ENCODE data around the gene NOVA1. TPM values are rescaled to one million over a fixed set of nuclear protein-coding genes. Genes with fewer than 3 reads are reported as not detected.

NOVA1 gene
- polyA plus RNA-seq, 1 donor (not counting 4 experiments of a cell fraction or from before 2014, with no cell fraction given), result not detected

DNA sequence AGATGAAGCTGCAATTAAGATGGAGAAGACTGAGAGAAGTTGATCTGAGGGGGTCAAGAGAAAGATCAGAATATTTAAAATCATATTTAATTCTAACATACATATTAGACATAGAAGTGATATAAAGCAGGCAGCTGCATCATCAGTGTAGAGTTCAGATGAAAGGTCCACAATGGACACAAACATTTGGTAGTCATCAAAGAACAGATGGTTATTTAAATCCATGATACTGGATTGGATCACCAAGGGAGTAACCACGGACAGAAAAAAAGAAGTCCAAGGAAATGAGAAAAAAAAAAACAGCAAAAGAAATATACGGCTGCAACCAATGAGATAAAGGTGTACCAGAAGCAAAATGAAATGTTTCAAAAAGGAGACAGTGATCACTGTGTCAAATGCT lies 20.1 kb downstream of the NOVA1 start:
- TF ChIP-seq, protein P1, sequence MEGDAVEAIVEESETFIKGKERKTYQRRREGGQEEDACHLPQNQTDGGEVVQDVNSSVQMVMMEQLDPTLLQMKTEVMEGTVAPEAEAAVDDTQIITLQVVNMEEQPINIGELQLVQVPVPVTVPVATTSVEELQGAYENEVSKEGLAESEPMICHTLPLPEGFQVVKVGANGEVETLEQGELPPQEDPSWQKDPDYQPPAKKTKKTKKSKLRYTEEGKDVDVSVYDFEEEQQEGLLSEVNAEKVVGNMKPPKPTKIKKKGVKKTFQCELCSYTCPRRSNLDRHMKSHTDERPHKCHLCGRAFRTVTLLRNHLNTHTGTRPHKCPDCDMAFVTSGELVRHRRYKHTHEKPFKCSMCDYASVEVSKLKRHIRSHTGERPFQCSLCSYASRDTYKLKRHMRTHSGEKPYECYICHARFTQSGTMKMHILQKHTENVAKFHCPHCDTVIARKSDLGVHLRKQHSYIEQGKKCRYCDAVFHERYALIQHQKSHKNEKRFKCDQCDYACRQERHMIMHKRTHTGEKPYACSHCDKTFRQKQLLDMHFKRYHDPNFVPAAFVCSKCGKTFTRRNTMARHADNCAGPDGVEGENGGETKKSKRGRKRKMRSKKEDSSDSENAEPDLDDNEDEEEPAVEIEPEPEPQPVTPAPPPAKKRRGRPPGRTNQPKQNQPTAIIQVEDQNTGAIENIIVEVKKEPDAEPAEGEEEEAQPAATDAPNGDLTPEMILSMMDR (optimal IDR thresholded peaks at IDR 0.05 in 1 of 3, IDR thresholded peaks at IDR 0.05 in 1 of 3, conservative IDR thresholded peaks at IDR 0.05 in 1 of 3; ENCODE audit: extremely low read depth in 1 of 3, insufficient read depth in 2 of 3, low read length in 3 of 3), result no peak
- TF ChIP-seq EZH2 (IDR thresholded peaks at IDR 0.05; ENCODE audit: low read length), result no peak
- no peak overlapping the region for H3K4me2 ChIP-seq (ENCODE audit: control insufficient read depth, extremely low read depth, insufficient read depth, low read depth, low read length)
- H3K9ac ChIP-seq (ENCODE audit: control insufficient read depth, extremely low read depth, insufficient read depth, low read length), result no peak overlapping the region
- no peak overlapping the region for H3K4me3 ChIP-seq (ENCODE audit: control insufficient read depth in 2 of 3, extremely low read depth in 1 of 3, insufficient read depth in 2 of 3, low read depth in 1 of 3, low read length in 3 of 3)
- no peaks in the 10 kb centered on the region for H3K27me3 ChIP-seq (ENCODE audit: control insufficient read depth, extremely low read depth, insufficient read depth, low read length)
- H3K9me3 ChIP-seq (ENCODE audit: control insufficient read depth, low read depth, low read length), result no peaks in the 10 kb centered on the region
- dilution Hi-C loops (cut with MboI; ENCODE audit: extremely low pct_ligation_motif_present, low sequenced_read_pairs), result no loop called here
- no peak overlapping the region for H2AFZ ChIP-seq (ENCODE audit: control insufficient read depth, low read length)
- H3K36me3 ChIP-seq (ENCODE audit: control insufficient read depth in 2 of 2, extremely low read depth in 1 of 2, insufficient read depth in 2 of 2, low read length in 2 of 2), result no peaks in the 10 kb centered on the region
- no peaks in the 10 kb centered on the region for H3K9me1 ChIP-seq (ENCODE audit: control insufficient read depth, extremely low read depth, insufficient read depth, low read length)
- no peaks in the 10 kb centered on the region for H3K4me1 ChIP-seq (ENCODE audit: control insufficient read depth, extremely low read depth, insufficient read depth, low read length)
- FAIRE-seq (no peak), DNase-seq (ENCODE audit: low read depth, low spot score) (no peak)
- no peaks in the 10 kb centered on the region for H4K20me1 ChIP-seq (ENCODE audit: control insufficient read depth, extremely low read depth, insufficient read depth, low read length)
- H3K79me2 ChIP-seq (ENCODE audit: control insufficient read depth, insufficient read depth, low read length), result no peaks in the 10 kb centered on the region
- no peak overlapping the region for H3K27ac ChIP-seq (ENCODE audit: control insufficient read depth, insufficient read depth, low read length)

DNA sequence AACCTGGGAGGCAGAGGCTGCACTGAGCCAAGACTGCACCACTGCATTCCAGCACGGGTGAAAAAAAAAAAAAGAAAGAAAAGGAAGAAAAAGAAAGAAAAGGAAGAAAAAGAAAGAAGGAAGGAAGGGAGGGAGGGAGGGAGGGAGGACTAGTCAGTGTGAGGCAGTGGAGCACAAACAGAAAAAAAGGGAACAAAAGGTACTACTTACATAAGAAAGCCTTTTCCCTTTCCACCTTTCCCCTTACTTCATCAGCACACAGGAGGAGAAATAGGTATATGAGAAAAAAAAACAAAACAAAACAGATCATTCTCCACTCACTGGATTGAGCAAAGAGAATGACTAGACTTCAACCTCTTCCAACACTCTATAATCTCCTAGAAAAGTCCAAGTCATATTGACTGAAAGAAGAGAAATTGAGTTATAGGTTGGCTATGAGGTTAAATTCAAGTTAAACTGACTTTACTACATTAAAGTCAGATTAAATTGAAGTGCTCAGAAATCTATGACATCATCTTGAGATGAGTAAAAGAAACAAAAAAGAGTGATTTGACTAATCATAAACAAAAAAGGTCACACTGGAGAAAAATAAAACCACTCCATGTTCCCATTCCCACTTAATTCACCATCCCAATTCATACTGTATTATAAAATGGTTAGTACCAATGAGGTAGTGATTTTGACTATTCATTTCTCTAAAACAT lies 43.6 kb downstream of the NOVA1 start:
- H3K4me2 ChIP-seq (ENCODE audit: control insufficient read depth, extremely low read depth, insufficient read depth, low read depth, low read length), result no peak overlapping the region
- H3K4me1 ChIP-seq (ENCODE audit: control insufficient read depth, extremely low read depth, insufficient read depth, low read length), result no peaks in the 10 kb centered on the region
- DNase-seq (ENCODE audit: low read depth, low spot score) (no peak), FAIRE-seq (no peak)
- H3K4me3 ChIP-seq (ENCODE audit: control insufficient read depth in 2 of 3, extremely low read depth in 1 of 3, insufficient read depth in 2 of 3, low read depth in 1 of 3, low read length in 3 of 3), result no peak overlapping the region
- no peak overlapping the region for H3K27ac ChIP-seq (ENCODE audit: control insufficient read depth, insufficient read depth, low read length)
- no peak for TF ChIP-seq EZH2 (IDR thresholded peaks at IDR 0.05; ENCODE audit: low read length)
- TF ChIP-seq, protein P1 (optimal IDR thresholded peaks at IDR 0.05 in 1 of 3, IDR thresholded peaks at IDR 0.05 in 1 of 3, conservative IDR thresholded peaks at IDR 0.05 in 1 of 3; ENCODE audit: extremely low read depth in 1 of 3, insufficient read depth in 2 of 3, low read length in 3 of 3), result no peak
- no peaks in the 10 kb centered on the region for H3K79me2 ChIP-seq (ENCODE audit: control insufficient read depth, insufficient read depth, low read length)
- dilution Hi-C loops (cut with MboI; ENCODE audit: extremely low pct_ligation_motif_present, low sequenced_read_pairs), result no loop called here
- H2AFZ ChIP-seq (ENCODE audit: control insufficient read depth, low read length), result no peak overlapping the region
- H3K36me3 ChIP-seq (ENCODE audit: control insufficient read depth in 2 of 2, extremely low read depth in 1 of 2, insufficient read depth in 2 of 2, low read length in 2 of 2), result no peaks in the 10 kb centered on the region
- H3K9ac ChIP-seq (ENCODE audit: control insufficient read depth, extremely low read depth, insufficient read depth, low read length), result no peak overlapping the region
- no peaks in the 10 kb centered on the region for H4K20me1 ChIP-seq (ENCODE audit: control insufficient read depth, extremely low read depth, insufficient read depth, low read length)
- H3K9me3 ChIP-seq (ENCODE audit: control insufficient read depth, low read depth, low read length), result no peaks in the 10 kb centered on the region
- H3K9me1 ChIP-seq (ENCODE audit: control insufficient read depth, extremely low read depth, insufficient read depth, low read length), result no peaks in the 10 kb centered on the region
- no peaks in the 10 kb centered on the region for H3K27me3 ChIP-seq (ENCODE audit: control insufficient read depth, extremely low read depth, insufficient read depth, low read length)

Measured in keratinocyte (primary cell).